ENCODE data around the gene FAM219A. TPM values are rescaled to one million over a fixed set of nuclear protein-coding genes. Genes with fewer than 3 reads are reported as not detected.

The FAM219A gene
- total RNA-seq, 3 donors from 2014 or later: 8.2 to 9.2 (median 9.0) TPM

- DNase-seq (ENCODE audit: low spot score in 2 of 2): no peak
- no peak overlapping the region for H3K27ac ChIP-seq
- H3K27me3 ChIP-seq: no peaks in the 10 kb centered on the region
- intact Hi-C loops (cut with DNase I; ENCODE audit: low total_unique reads): no loop called here
- H3K36me3 ChIP-seq: no peaks in the 10 kb centered on the region
- TF ChIP-seq POLR2AphosphoS5 (IDR thresholded peaks at IDR 0.05): no peak
- TF ChIP-seq, protein P1, sequence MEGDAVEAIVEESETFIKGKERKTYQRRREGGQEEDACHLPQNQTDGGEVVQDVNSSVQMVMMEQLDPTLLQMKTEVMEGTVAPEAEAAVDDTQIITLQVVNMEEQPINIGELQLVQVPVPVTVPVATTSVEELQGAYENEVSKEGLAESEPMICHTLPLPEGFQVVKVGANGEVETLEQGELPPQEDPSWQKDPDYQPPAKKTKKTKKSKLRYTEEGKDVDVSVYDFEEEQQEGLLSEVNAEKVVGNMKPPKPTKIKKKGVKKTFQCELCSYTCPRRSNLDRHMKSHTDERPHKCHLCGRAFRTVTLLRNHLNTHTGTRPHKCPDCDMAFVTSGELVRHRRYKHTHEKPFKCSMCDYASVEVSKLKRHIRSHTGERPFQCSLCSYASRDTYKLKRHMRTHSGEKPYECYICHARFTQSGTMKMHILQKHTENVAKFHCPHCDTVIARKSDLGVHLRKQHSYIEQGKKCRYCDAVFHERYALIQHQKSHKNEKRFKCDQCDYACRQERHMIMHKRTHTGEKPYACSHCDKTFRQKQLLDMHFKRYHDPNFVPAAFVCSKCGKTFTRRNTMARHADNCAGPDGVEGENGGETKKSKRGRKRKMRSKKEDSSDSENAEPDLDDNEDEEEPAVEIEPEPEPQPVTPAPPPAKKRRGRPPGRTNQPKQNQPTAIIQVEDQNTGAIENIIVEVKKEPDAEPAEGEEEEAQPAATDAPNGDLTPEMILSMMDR (IDR thresholded peaks at IDR 0.05): no peak
- no peak for TF ChIP-seq POLR2A (IDR thresholded peaks at IDR 0.05)
- H3K4me3 ChIP-seq: no peak overlapping the region
- H3K4me1 ChIP-seq: no peaks in the 10 kb centered on the region
- H3K9me3 ChIP-seq: no peaks in the 10 kb centered on the region
Observed at GRCh38 chr9:34400686-34401602, 57.4 kb downstream of the FAM219A start.

GRCh38 chr9:34400275-34400674, 58.1 kb downstream of the FAM219A start:
- H3K36me3 ChIP-seq: no peaks in the 10 kb centered on the region
- TF ChIP-seq, protein P1 (IDR thresholded peaks at IDR 0.05): no peak
- TF ChIP-seq POLR2A (IDR thresholded peaks at IDR 0.05) (no peak), POLR2AphosphoS5 (IDR thresholded peaks at IDR 0.05) (no peak)

DNA sequence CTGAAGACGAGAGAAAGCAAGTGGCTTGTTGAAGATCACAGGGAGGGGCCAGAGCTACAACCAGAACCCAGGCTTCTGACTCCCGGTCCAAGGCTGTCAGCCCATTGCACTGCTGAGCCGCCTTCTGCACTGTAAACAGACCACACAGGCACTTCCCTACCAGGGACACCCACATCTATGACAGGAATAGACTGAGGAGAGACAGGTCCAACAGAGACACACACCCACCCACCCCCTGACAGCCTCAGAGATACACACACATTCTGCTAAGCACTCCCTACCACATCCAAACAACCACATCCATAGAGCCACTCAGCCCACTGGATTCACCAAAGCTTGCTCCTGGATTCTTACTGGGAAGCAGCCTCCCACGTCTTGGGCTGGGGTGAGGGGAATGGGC, 58.6 kb downstream of the FAM219A start:
- no peak overlapping the region for H3K4me3 ChIP-seq
- TF ChIP-seq POLR2A (IDR thresholded peaks at IDR 0.05) (no peak), POLR2AphosphoS5 (IDR thresholded peaks at IDR 0.05) (no peak)
- TF ChIP-seq, protein P1 (IDR thresholded peaks at IDR 0.05): no peak
- intact Hi-C loops (cut with DNase I; ENCODE audit: low total_unique reads): no loop called here
- no peak for DNase-seq (ENCODE audit: low spot score in 2 of 2)
- H3K27me3 ChIP-seq: no peaks in the 10 kb centered on the region
- H3K36me3 ChIP-seq: no peaks in the 10 kb centered on the region
- H3K4me1 ChIP-seq: no peaks in the 10 kb centered on the region
- no peaks in the 10 kb centered on the region for H3K9me3 ChIP-seq
- H3K27ac ChIP-seq: no peak overlapping the region

More at GRCh38 chr9:34400275-34400674, 58.1 kb downstream of the FAM219A start:
- Histone ChIP-seq H3K27me3 (no peaks in the 10 kb centered on the region), H3K9me3 (no peaks in the 10 kb centered on the region), H3K4me1 (no peaks in the 10 kb centered on the region), H3K27ac (no peak overlapping the region), H3K4me3 (no peak overlapping the region)
- no peak for DNase-seq (ENCODE audit: low spot score in 2 of 2)
- intact Hi-C loops (cut with DNase I; ENCODE audit: low total_unique reads): no loop called here

DNA sequence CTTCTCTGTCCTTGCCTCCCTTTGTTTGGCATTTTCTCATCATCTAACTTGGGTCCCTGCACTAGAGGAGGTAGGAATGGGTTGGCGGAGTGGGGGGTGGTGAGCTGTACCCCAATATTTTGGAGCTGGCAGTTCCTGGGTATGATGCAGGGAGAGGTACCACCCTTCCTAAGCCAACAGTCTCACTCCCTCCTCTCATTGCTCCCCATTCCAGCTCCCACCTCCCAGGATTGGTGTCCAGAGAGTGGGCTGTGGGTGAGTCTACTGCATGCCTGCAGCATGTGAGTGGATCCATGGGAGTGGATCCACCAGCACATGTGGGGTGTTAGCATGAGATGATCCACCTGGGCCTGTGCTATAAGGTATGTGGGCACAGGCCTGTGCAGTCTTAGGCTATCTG, 59.5 kb downstream of the FAM219A start:
- no peaks in the 10 kb centered on the region for H3K9me3 ChIP-seq
- no peak overlapping the region for H3K27ac ChIP-seq
- H3K27me3 ChIP-seq: no peaks in the 10 kb centered on the region
- TF ChIP-seq POLR2AphosphoS5 (IDR thresholded peaks at IDR 0.05) (no peak), POLR2A (IDR thresholded peaks at IDR 0.05) (no peak)
- TF ChIP-seq, protein P1 (IDR thresholded peaks at IDR 0.05): no peak
- H3K4me3 ChIP-seq: no peak overlapping the region
- intact Hi-C loops (cut with DNase I; ENCODE audit: low total_unique reads): no loop called here
- no peak for DNase-seq (ENCODE audit: low spot score in 2 of 2)
- no peaks in the 10 kb centered on the region for H3K36me3 ChIP-seq
- no peaks in the 10 kb centered on the region for H3K4me1 ChIP-seq

Measured in breast epithelium (tissue), 4 donors.